OCI-LY3 (cell line): ENCODE data around the gene ZNF630.

Experiments used
- EZH2phosphoT487 ChIP-seq: fragments of 200-600 bp; shearing (Covaris generic); IDR thresholded peaks from 2 replicates; pipeline ENCODE4 v1.6.1; 2018; ENCODE audit warnings: antibody characterized with exemption, mixed run types, low read depth
- TF ChIP-seq, protein P1 (sequence below): fragments of 200-600, 300-600 bp; sonication (generic); IDR thresholded peaks from 2 replicates; pipeline ENCODE4 v1.5.1; 2014; ENCODE audit warnings: antibody characterized with exemption, low read length, low read depth

DNA sequence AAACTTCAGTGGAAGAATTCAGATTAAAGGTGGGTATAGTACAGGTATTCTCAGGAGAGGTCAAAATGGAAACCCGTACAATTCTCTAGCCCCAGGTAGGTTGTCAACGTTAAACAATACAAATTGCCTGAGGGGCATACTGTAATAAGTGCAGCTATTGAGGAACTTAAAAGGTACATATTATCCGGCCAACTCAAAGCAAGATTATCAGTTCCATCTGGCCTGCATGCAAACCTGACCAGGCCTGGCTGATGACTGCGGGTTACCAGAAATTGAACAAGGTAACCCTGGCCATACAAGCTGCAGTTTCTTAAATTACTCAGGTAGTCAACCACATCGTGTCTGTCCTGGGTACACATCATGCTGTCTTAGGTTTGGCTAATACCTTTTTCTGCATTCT is 12.3 kb upstream of the ZNF630 start:
- TF ChIP-seq, protein P1, sequence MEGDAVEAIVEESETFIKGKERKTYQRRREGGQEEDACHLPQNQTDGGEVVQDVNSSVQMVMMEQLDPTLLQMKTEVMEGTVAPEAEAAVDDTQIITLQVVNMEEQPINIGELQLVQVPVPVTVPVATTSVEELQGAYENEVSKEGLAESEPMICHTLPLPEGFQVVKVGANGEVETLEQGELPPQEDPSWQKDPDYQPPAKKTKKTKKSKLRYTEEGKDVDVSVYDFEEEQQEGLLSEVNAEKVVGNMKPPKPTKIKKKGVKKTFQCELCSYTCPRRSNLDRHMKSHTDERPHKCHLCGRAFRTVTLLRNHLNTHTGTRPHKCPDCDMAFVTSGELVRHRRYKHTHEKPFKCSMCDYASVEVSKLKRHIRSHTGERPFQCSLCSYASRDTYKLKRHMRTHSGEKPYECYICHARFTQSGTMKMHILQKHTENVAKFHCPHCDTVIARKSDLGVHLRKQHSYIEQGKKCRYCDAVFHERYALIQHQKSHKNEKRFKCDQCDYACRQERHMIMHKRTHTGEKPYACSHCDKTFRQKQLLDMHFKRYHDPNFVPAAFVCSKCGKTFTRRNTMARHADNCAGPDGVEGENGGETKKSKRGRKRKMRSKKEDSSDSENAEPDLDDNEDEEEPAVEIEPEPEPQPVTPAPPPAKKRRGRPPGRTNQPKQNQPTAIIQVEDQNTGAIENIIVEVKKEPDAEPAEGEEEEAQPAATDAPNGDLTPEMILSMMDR: no peak
- TF ChIP-seq EZH2phosphoT487: no peak
